ENCODE data around the gene GSG1. TPM values are rescaled to one million over a fixed set of nuclear protein-coding genes. Genes with fewer than 3 reads are reported as not detected.

GSG1 gene
- total and polyA plus RNA-seq, 2 of the 8 experiments (the other 6 are each of a cell fraction or from before 2014, with no cell fraction given) = 0.89 to 1.4 TPM

DNA sequence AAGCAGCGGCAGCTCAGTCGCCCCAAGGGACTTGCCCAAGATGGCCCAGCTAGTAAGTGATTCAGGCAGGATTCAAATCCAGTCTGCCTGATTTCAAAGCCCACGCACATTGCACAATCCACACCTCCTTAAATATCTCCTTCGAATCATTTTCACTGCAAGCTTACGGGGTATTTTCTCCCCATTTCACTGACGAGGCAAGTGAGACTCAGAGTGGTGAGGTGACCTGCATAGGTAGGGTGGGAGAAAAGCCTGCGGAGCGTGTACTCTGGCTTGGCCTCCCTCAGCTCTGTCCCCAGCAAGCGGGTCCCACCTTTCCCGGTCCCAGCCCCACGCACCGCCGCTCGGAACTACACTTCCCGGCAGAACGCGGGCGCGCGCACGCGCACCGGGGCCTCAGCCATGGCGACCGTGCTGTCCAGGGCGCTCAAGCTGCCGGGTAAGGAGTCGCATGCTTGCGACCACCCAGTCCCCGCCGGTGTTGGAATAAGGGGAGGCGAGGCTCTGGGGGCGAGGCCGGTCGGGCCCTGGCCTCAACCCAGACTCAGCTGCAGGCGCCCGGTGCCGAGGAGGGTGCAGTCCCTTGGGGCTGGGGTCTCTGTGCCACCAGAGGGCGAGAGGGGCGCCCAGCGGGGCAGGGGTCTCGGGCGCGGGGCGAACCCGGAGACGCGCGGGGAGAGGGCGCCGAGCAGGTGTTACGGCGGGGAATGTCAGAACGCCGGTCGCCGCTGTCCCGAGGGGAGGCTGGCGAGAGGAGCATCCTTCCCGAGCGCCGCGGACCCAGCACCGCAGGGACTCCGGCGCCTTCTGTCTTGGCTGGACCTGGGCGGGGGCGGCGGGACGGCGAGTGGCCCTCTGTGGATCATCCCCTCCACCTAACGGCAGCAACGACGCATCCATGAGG is 59.2 kb downstream of the GSG1 start, which contains the start of gene FAM234B (continued):
- TF ChIP-seq, protein P1, sequence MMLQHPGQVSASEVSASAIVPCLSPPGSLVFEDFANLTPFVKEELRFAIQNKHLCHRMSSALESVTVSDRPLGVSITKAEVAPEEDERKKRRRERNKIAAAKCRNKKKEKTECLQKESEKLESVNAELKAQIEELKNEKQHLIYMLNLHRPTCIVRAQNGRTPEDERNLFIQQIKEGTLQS (IDR thresholded peaks at IDR 0.05; ENCODE audit: insufficient read depth, low read depth, low read length) = 0 out of 2 replicates have a peak, but pooled peaks have one; percentile 40
- TF ChIP-seq YY1 (IDR thresholded peaks at IDR 0.05; ENCODE audit: low read depth, low read length) (peak; percentile 90), RAD21 (IDR thresholded peaks at IDR 0.05 in 1 of 2, conservative IDR thresholded peaks at IDR 0.05 in 1 of 2; ENCODE audit: low read depth in 2 of 2, low read length in 2 of 2) (peak in 1 of 2 experiments; percentile 0; a peak in 1 of 4 replicates), CEBPB (IDR thresholded peaks at IDR 0.05; ENCODE audit: low read depth, low read length) (peak; percentile 77), GTF2F1 (IDR thresholded peaks at IDR 0.05; ENCODE audit: borderline replicate concordance, low read depth, low read length) (no peak), CREB1 (IDR thresholded peaks at IDR 0.05) (peak; percentile 59; the same call in 1 of the 2 replicates), SAP30 (IDR thresholded peaks at IDR 0.05; ENCODE audit: insufficient read depth, insufficient replicate concordance, low read length) (no peak), CBX8 (IDR thresholded peaks at IDR 0.05; ENCODE audit: borderline replicate concordance, low read depth, low read length) (no peak), CHD1 (IDR thresholded peaks at IDR 0.05; ENCODE audit: low read depth, low read length) (no peak), TEAD4 (IDR thresholded peaks at IDR 0.05; ENCODE audit: low read depth, low read length) (no peak), POLR2AphosphoS5 (IDR thresholded peaks at IDR 0.05; ENCODE audit: low read depth, low read length) (no peak), TBP (IDR thresholded peaks at IDR 0.05; ENCODE audit: low read depth, low read length) (peak; percentile 32; the same call in 1 of the 2 replicates), ASH2L (IDR thresholded peaks at IDR 0.05; ENCODE audit: low read length) (peak; percentile 98), POLR2A (IDR thresholded peaks at IDR 0.05; ENCODE audit: control extremely low read depth in 1 of 2, low read depth in 2 of 2, low read length in 2 of 2) (no peak; a peak in 1 of 3 replicates), PHF8 (conservative IDR thresholded peaks at IDR 0.05; ENCODE audit: low read depth, low read length) (peak; percentile 66; the same call in 1 of the 2 replicates), NANOG (IDR thresholded peaks at IDR 0.05; ENCODE audit: insufficient read depth, low read depth, low read length, poor library complexity, severe bottlenecking) (no peak), ZNF274 (IDR thresholded peaks at IDR 0.05; ENCODE audit: borderline replicate concordance, extremely low read depth, low read length) (no peak), RBBP5 (IDR thresholded peaks at IDR 0.05; ENCODE audit: borderline replicate concordance, low read depth, low read length) (peak; percentile 96), SIN3A (conservative IDR thresholded peaks at IDR 0.05 in 1 of 2, IDR thresholded peaks at IDR 0.05 in 1 of 2; ENCODE audit: low read depth in 1 of 2, low read length in 2 of 2) (peak in 1 of 2 experiments; percentile 42; a peak in 1 of 4 replicates)
- TF ChIP-seq, protein P2, sequence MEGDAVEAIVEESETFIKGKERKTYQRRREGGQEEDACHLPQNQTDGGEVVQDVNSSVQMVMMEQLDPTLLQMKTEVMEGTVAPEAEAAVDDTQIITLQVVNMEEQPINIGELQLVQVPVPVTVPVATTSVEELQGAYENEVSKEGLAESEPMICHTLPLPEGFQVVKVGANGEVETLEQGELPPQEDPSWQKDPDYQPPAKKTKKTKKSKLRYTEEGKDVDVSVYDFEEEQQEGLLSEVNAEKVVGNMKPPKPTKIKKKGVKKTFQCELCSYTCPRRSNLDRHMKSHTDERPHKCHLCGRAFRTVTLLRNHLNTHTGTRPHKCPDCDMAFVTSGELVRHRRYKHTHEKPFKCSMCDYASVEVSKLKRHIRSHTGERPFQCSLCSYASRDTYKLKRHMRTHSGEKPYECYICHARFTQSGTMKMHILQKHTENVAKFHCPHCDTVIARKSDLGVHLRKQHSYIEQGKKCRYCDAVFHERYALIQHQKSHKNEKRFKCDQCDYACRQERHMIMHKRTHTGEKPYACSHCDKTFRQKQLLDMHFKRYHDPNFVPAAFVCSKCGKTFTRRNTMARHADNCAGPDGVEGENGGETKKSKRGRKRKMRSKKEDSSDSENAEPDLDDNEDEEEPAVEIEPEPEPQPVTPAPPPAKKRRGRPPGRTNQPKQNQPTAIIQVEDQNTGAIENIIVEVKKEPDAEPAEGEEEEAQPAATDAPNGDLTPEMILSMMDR (IDR thresholded peaks at IDR 0.05; ENCODE audit: control extremely low read depth in 1 of 3, insufficient read depth in 1 of 3, low read depth in 1 of 3, low read length in 3 of 3) = peak in 2 of 3 experiments; percentile 10 to 21; a peak in 3 of 4 replicates

Data from H1 (cell line).